NOMO-1 treated with dmso at 0.1 percent for 144 hours (cell line): ENCODE results near the gene PLXNA4.

Experiments
- DNase-seq: peaks from one replicate; lab custom pipeline; 2025; ENCODE audit not compliant: unreplicated experiment; lab: John Stamatoyannopoulos, UW

PLXNA4 gene

DNA sequence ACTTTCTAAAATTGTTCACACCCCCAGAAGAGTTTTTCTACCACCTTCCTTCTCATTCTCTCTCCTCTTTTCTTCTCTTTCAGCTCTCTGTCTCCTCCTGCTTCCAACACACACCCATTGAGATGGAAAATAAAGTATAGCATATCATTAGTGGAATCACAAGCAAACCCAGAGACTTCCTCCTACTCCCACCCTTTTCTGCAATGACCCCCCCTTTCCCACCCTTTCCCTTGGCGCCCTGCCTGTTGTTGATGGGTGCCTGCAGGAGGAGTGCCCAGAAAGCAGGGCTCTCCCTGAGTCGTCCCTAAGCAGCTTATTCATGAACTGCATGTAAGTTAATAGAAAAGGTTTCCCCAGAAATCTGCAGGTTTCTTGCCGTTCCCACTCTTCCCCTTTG, 300.0 kb downstream of the PLXNA4 start:
- DNase-seq: no peak

- no peak for DNase-seq
Observed at GRCh38 chr7:132275416-132276233, 300.6 kb downstream of the PLXNA4 start.

DNA sequence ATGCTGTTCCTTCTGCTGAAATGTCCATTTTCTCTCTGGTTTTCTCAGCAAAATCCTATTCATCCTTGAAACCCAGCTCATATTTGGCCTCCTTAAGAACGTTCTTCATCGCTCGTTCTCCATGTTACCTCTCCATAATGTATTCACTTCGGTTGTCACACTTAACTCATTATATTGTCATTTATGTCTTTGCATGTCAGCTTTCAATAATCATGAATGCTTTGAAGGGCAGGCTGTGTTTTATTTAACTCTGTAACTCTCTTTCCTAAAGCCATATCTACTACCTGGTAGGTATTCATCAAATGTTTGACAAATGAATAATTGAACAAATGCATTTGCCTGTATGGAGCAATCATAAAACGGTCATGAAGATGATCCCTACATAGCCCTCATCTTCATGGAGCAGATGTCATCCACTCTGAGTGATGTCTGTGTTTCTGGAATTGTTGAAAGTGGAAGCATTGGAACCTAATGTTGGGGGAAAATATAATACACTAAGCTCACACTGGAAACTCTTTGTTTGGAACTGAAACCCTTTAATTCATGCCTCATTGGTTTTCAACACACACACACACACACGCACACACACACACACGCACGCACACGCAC, 303.4 kb downstream of the PLXNA4 start:
- no peak for DNase-seq

- no peak for DNase-seq
Observed at GRCh38 chr7:132270517-132270916, 305.8 kb downstream of the PLXNA4 start.

- no peak for DNase-seq
Observed at GRCh38 chr7:132269718-132270117, 306.6 kb downstream of the PLXNA4 start.

GRCh38 chr7:132263151-132263550, 313.1 kb downstream of the PLXNA4 start:
- no peak for DNase-seq

GRCh38 chr7:132262160-132262470, 314.2 kb downstream of the PLXNA4 start:
- DNase-seq: no peak

GRCh38 chr7:132261327-132262159, 314.7 kb downstream of the PLXNA4 start:
- no peak for DNase-seq

DNA sequence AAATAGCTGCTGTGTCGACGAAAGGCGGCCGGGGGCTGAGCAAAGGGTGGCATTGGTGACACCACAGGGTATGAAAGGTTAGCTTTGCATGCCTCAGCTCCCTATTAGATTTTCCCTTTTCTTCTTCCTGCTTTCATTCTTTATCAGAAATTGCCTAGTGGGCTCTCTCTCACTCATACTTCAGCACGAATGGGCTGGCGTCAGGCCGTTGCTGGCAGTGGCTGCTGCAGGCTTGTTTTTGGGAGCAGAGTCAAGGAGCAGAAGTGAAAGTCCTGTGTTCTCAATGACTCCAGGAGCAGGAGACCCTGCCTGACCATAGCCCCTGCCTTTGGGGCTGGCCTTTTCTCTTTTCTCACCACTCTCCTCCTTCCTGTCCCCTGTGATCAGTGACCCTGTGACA, 318.0 kb downstream of the PLXNA4 start:
- no peak for DNase-seq

- no peak for DNase-seq
Observed at GRCh38 chr7:132257253-132257652, 319.0 kb downstream of the PLXNA4 start.

- no peak for DNase-seq
Observed at GRCh38 chr7:132256721-132257212, 319.5 kb downstream of the PLXNA4 start.

GRCh38 chr7:132255898-132256297, 320.4 kb downstream of the PLXNA4 start:
- DNase-seq: no peak

DNA sequence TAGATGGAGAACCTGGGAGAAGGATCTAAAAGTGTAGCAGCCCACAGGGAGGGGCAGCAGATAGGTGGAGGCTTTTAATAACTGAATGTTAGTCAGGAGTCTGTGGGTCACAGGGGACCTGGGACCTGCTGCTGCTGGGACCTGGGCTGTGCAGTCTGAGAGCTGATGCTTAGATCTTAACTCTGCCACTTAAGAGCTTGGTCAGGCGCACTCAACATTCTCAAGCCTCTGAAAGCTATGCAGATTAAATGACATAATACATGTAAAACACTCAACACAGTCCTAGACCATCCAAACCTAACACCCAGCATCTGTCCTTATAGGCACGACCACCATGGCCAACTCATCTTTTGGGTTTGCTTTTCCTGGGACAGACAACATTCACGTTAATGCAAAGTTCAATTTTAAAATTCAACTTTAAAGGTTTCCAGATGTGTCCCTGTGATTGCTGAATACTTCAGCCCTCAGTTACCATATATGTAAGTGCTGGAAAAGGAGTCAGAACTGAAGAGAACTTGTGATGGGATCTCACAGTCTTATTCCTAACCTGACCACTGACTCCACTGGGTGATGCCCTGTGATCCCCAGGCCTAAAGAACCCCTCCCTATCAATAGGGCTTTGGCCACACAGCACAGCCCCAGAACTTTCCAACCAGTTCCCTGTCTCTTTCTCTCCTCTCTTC, 321.0 kb downstream of the PLXNA4 start:
- DNase-seq: no peak

- no peak for DNase-seq
Observed at GRCh38 chr7:132254455-132254854, 321.8 kb downstream of the PLXNA4 start.

DNA sequence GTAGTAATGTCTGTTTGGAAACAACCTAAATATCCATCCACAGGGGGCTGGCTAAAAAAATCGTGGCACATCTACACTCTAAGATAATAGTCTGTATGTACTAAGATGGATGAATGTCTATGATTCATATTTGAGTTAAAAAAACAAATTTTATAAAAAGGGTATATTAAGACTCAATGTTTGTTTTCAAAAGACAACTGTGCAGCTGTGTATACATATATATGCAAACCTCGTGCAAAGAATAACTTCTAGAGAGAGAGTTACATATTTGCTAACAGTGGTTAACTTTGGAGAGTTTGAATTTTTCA, 323.5 kb downstream of the PLXNA4 start:
- no peak for DNase-seq

DNA sequence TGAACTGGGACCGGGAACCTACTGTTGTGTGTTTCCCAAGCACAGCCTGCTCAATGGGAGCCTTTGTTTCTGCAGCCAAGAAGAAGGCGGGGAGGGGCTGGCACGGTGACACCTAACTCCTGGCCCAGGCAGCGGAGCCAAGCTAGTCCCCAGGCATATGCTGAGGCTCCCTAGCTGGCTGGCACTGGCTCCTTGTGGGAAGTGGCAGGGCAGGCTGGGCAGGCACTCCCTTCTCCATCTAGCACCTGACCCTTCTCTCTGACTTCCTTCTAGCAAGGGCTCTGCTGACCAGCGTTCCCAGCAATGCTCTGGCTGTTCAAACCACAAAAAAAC, 325.0 kb downstream of the PLXNA4 start:
- DNase-seq: no peak

GRCh38 chr7:132250480-132251326, 325.6 kb downstream of the PLXNA4 start:
- no peak for DNase-seq

GRCh38 chr7:132249256-132249971, 326.9 kb downstream of the PLXNA4 start:
- DNase-seq: no peak

DNA sequence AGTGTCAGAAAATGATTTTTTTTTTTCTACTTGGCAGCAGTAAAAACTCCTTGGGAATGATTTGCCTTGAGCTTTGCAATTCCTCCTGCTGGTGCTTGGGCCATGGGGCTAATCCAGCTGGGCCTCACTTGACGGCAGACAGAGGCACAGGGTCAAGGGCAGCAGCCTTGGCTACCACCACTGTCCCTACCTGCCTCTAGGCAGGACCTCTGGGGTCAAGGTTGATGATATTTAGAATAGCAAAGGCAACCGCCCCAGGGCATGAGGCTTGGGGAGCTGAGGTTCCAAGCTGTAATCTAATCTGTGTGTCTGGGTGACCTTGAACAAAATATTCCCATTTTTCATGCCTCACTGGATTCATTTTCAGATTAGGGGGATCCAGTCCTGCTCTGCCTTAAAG, 327.4 kb downstream of the PLXNA4 start:
- DNase-seq: no peak

- no peak for DNase-seq
Observed at GRCh38 chr7:132247995-132248618, 328.2 kb downstream of the PLXNA4 start.
